Glutamatergic neuron (in vitro differentiated cells): ENCODE measurements around the gene PTOV1. TPM values are rescaled to one million over a fixed set of nuclear protein-coding genes. Genes with fewer than 3 reads are reported as not detected.

Experiments
- DNase-seq: peaks from one replicate; pipeline ENCODE4 v3.0.0; 2022
- H3K27ac Mint-ChIP-seq: one replicate; pipeline ENCODE4 v1.8.0; 2020; ENCODE audit warnings: mild to moderate bottlenecking, mixed read lengths, inconsistent platforms; ENCODE audit not compliant: unreplicated experiment
- H3K27me3 Mint-ChIP-seq: one replicate; pipeline ENCODE4 v1.8.0; 2020; ENCODE audit warnings: mild to moderate bottlenecking, moderate library complexity, mixed read lengths, inconsistent platforms; ENCODE audit not compliant: unreplicated experiment
- H3K36me3 Mint-ChIP-seq: one replicate; pipeline ENCODE4 v1.8.0; 2020; ENCODE audit warnings: mild to moderate bottlenecking, mixed read lengths, inconsistent platforms; ENCODE audit not compliant: unreplicated experiment
- H3K4me1 Mint-ChIP-seq: one replicate; pipeline ENCODE4 v1.8.0; 2020; ENCODE audit warnings: mild to moderate bottlenecking, low read depth, mixed read lengths, inconsistent platforms; ENCODE audit not compliant: unreplicated experiment
- H3K4me3 Mint-ChIP-seq: one replicate; pipeline ENCODE4 v1.8.0; 2020; ENCODE audit warnings: mild to moderate bottlenecking, mixed read lengths, inconsistent platforms; ENCODE audit not compliant: unreplicated experiment
- H3K9me3 Mint-ChIP-seq: one replicate; pipeline ENCODE4 v1.8.0; 2020; ENCODE audit warnings: mild to moderate bottlenecking, moderate library complexity, mixed read lengths, inconsistent platforms; ENCODE audit not compliant: unreplicated experiment
- total RNA-seq: library from RNA; stranded (reverse); fragmentation: NEBNext Ultra II Directional; extraction: Animal tissue kit (Norgen Biotek cat#: 25700); gene quantifications from one replicate; pipeline ENCODE4 v1.2.1, GENCODE V29; 2021; ENCODE audit not compliant: unreplicated experiment
- TF ChIP-seq, protein P1 (sequence below): fragments of 200-600 bp; sonication (generic); IDR thresholded peaks from one replicate; pipeline ENCODE4 v1.5.0; 2021; ENCODE audit not compliant: partially characterized antibody, unreplicated experiment

Gene PTOV1
- total RNA-seq, 1 donor from 2014 or later: 342 TPM

DNA sequence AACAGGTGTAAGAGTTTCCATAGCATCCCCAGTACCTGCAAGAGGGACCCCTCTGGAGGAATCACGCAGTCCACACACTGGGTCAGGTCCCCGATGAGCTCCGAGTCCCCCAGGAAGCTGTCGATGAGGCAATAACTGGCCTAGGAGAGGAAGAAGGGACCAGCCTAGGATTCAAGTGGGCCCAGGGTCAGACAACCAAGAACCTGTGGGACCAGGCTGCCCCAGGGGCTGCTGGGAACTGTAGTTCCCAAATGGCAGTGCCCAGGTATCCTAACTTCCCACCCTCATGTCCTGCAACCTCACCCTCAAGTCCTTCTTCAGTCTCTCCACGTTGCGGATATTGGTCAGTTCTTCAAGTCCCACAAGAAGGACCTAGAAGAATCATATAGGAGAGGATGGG is 39.6 kb upstream of the PTOV1 start:
- no peak overlapping the region for H3K27ac Mint-ChIP-seq
- peaks cover 6% of the 10 kb centered on the region for H3K4me1 Mint-ChIP-seq
- peaks cover 7% of the 10 kb centered on the region for H3K27me3 Mint-ChIP-seq
- H3K9me3 Mint-ChIP-seq: peaks cover 7% of the 10 kb centered on the region
- TF ChIP-seq, protein P1, sequence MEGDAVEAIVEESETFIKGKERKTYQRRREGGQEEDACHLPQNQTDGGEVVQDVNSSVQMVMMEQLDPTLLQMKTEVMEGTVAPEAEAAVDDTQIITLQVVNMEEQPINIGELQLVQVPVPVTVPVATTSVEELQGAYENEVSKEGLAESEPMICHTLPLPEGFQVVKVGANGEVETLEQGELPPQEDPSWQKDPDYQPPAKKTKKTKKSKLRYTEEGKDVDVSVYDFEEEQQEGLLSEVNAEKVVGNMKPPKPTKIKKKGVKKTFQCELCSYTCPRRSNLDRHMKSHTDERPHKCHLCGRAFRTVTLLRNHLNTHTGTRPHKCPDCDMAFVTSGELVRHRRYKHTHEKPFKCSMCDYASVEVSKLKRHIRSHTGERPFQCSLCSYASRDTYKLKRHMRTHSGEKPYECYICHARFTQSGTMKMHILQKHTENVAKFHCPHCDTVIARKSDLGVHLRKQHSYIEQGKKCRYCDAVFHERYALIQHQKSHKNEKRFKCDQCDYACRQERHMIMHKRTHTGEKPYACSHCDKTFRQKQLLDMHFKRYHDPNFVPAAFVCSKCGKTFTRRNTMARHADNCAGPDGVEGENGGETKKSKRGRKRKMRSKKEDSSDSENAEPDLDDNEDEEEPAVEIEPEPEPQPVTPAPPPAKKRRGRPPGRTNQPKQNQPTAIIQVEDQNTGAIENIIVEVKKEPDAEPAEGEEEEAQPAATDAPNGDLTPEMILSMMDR: no peak
- H3K4me3 Mint-ChIP-seq: peak overlapping the region; percentile 93
- no peaks in the 10 kb centered on the region for H3K36me3 Mint-ChIP-seq
- DNase-seq: no peak

DNA sequence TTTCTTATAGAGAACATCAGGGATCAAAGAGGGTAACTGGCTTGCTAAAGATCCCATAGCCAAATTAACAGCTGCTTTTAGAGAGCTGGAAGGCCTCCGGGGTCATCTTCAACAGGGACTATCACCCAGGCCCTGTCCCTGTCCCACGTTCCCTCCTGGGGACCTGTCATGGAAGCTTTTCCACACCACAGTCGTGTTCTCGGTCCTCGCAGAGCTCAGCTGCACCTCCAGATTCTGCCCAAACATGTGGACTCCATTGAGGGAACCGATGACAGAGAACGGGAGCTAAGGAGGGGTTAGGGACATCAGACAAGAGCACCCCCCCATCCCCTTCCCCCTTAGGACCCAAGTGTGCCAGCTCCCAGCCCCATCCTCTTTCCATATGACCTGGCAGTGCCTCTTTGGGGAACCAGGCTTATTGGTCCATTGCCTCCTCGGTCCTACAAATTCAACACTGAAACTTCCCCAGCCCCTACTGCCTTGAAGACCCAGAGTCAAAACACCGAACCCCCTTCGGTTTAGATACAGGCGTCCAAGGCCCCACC is 38.4 kb upstream of the PTOV1 start:
- no peak for DNase-seq
- H3K4me1 Mint-ChIP-seq: peaks cover 6% of the 10 kb centered on the region
- peaks cover 5% of the 10 kb centered on the region for H3K9me3 Mint-ChIP-seq
- H3K4me3 Mint-ChIP-seq: peak overlapping the region; percentile 93
- no peaks in the 10 kb centered on the region for H3K36me3 Mint-ChIP-seq
- H3K27ac Mint-ChIP-seq: peak overlapping the region; percentile 97
- TF ChIP-seq, protein P1: no peak
- peaks cover 7% of the 10 kb centered on the region for H3K27me3 Mint-ChIP-seq

DNA sequence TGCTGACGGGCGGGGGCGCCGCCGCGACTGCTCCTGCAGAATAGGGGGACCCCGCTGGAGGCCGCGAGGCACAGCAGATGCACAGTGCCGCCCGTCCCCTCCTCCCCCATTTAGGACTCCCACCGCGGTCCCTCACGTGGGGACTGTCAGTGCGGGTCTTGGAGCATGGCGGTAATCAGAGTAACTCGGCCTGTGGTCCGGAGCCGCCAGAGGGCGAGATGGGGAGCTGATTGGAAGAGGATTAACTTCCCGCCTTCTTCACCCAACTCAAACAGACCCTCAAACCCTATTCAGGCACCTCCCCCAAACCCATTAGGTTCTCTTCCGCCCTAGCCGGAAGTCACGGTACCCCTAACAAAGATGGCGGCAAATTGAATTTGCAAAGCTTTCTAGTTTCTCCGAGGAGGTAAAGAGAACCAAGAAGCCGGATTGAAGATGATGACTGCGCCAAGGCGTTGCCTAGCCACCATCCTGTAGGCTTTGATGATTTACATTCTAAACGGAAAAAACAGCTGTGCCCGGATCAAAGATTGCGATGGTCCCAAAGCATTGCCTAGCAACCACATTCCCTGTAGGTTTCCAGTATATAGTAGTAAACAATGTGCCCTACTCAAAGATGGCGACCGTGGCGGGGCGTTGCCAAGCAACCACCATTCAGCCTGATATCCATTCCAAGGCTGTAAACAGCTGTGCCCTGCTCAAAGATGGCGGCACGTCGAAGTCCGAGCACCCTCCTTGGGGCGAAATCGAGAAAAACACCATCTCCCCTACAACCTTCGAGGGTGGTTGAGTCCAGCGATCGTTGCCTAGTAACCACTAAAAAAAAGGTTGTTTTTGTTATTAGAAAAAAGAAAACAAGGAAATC is 37.7 kb upstream of the PTOV1 start, which contains the start of gene FUZ:
Gene FUZ (minus strand): TSS at position 296 of the 865 bp plus-strand sequence. CDS start 186 bp downstream, at position 110.
- TF ChIP-seq, protein P1: no peak
- peak within 1 kb of the TSS; percentile 97 for H3K27ac Mint-ChIP-seq
- H3K9me3 Mint-ChIP-seq: peaks cover 5% of the 10 kb centered on the region
- DNase-seq: peak; percentile 93
- H3K4me1 Mint-ChIP-seq: peaks cover 4% of the 10 kb centered on the region
- H3K27me3 Mint-ChIP-seq: peaks cover 7% of the 10 kb centered on the region
- peak within 1 kb of the TSS; percentile 93 for H3K4me3 Mint-ChIP-seq
- H3K36me3 Mint-ChIP-seq: no peaks in the 10 kb centered on the region

DNA sequence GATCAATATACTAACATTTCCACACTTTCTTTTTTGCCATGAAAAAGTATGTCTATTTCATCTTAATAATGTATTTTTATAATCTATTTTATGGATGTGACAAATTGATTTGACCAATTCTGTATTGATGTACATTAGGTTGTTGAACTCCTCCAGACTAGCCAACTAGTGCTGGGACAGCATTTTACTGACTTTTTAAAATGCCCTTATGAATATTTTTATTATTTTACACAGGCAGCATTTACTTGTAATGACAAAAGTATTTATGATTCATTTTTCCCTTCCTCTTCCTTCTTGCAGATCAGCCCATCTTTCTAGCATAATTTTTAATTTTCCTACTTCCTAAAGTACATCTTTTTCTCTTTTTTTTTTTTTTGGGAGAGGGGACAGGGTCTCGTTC is 36.9 kb upstream of the PTOV1 start:
- H3K36me3 Mint-ChIP-seq: no peaks in the 10 kb centered on the region
- peak overlapping the region; percentile 93 for H3K4me3 Mint-ChIP-seq
- peaks cover 9% of the 10 kb centered on the region for H3K27me3 Mint-ChIP-seq
- TF ChIP-seq, protein P1: no peak
- peak overlapping the region; percentile 97 for H3K27ac Mint-ChIP-seq
- H3K9me3 Mint-ChIP-seq: peaks cover 5% of the 10 kb centered on the region
- DNase-seq: no peak
- H3K4me1 Mint-ChIP-seq: peaks cover 4% of the 10 kb centered on the region

DNA sequence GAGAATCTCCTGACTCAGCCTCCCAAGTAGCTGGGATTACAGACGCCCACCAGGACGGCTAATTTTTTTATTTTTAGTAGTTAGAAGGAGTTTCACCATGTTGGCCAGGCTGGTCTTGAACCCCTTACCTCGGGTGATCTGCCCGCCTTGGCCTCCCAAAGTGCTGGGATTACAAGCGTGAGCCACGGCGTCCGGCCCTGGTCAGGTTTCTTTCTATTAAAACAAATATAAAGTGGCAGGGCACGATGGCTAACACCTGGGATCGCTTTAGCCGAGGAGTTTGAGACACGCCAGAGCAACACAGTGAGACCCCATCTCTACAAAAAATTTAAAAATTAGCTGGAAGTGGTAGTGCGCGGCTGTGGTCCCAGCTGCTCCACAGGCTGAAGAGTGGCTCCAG is 34.4 kb upstream of the PTOV1 start:
- peaks cover 3% of the 10 kb centered on the region for H3K4me1 Mint-ChIP-seq
- no peak for DNase-seq
- H3K4me3 Mint-ChIP-seq: no peak overlapping the region
- peaks cover 6% of the 10 kb centered on the region for H3K27me3 Mint-ChIP-seq
- H3K27ac Mint-ChIP-seq: no peak overlapping the region
- no peaks in the 10 kb centered on the region for H3K36me3 Mint-ChIP-seq
- TF ChIP-seq, protein P1: no peak
- H3K9me3 Mint-ChIP-seq: peaks cover 2% of the 10 kb centered on the region
